HG03439 (cell line): ENCODE data around the gene PRSS37.

Experiments used
- ATAC-seq: cut with Tn5 transposase; IDR thresholded peaks from one replicate; pipeline ENCODE4 v1.9.1; 2021; ENCODE audit warnings: mild to moderate bottlenecking, moderate library complexity; ENCODE audit not compliant: unreplicated experiment

The PRSS37 gene

GRCh38 chr7:141789917-141790316 is 51.4 kb downstream of the PRSS37 start, which contains the start of gene TAS2R5:
Gene TAS2R5 (plus strand): TSS chr7:141790217. CDS start chr7:141790362, 145 bp downstream.
- no peak for ATAC-seq

- ATAC-seq, result no peak
These were observed 53.0 kb downstream of the PRSS37 start for GRCh38 chr7:141788296-141788695.
